ENCODE results near the gene ANAPC13. TPM values are rescaled to one million over a fixed set of nuclear protein-coding genes. Genes with fewer than 3 reads are reported as not detected.

ANAPC13 gene
- total RNA-seq, 1 experiment from 2014 or later, result 68.8 TPM

GRCh38 chr3:134430950-134431445 is 54.8 kb downstream of the ANAPC13 start:
- ATAC-seq (no peak), DNase-seq (ENCODE audit: low read depth, low spot score) (no peak)
- Histone ChIP-seq H3K4me3 (ENCODE audit: low read depth in 2 of 2, low read length in 2 of 2) (no peak overlapping the region), H3K27me3 (ENCODE audit: control insufficient read depth, insufficient read depth, low read length) (no peaks in the 10 kb centered on the region), H3K9me3 (ENCODE audit: control insufficient read depth, insufficient read depth, low read depth, low read length) (no peaks in the 10 kb centered on the region), H3K4me1 (ENCODE audit: control insufficient read depth, insufficient read depth, low read length) (peaks cover 9% of the 10 kb centered on the region), H3K27ac (ENCODE audit: low read length) (no peak overlapping the region), H3K36me3 (ENCODE audit: control insufficient read depth, insufficient read depth, low read length) (no peaks in the 10 kb centered on the region)
- TF ChIP-seq CTCF (IDR thresholded peaks at IDR 0.05), result no peak
- TF ChIP-seq SIN3A (IDR thresholded peaks at IDR 0.05; ENCODE audit: borderline replicate concordance, insufficient read depth, low read depth, low read length), result no peak
- TF ChIP-seq REST (IDR thresholded peaks at IDR 0.05; ENCODE audit: insufficient read depth in 1 of 2, low read depth in 2 of 2, low read length in 1 of 2), result no peak
- TF ChIP-seq POLR2AphosphoS5 (IDR thresholded peaks at IDR 0.05; ENCODE audit: low read depth, low read length), result no peak
- no peak for TF ChIP-seq TCF7L2 (IDR thresholded peaks at IDR 0.05; ENCODE audit: low read depth, low read length)
- intact Hi-C loops (cut with micrococcal nuclease; ENCODE audit: unreplicated experiment) (no loop called here), in situ Hi-C loops (cut with HindIII; ENCODE audit: low pct_unique_long_range_greater_than_20kb, low sequenced_read_pairs) (no loop called here)
- BruUV-seq (replicated peaks), result no TSS peak
- CTCF ChIA-PET, result no interaction called here
- POLR2A ChIA-PET, result no interaction called here

- intact Hi-C loops (cut with micrococcal nuclease; ENCODE audit: unreplicated experiment) (no loop called here), in situ Hi-C loops (cut with HindIII; ENCODE audit: low pct_unique_long_range_greater_than_20kb, low sequenced_read_pairs) (no loop called here)
- no peak overlapping the region for H3K27ac ChIP-seq (ENCODE audit: low read length)
- peaks cover 9% of the 10 kb centered on the region for H3K4me1 ChIP-seq (ENCODE audit: control insufficient read depth, insufficient read depth, low read length)
- H3K9me3 ChIP-seq (ENCODE audit: control insufficient read depth, insufficient read depth, low read depth, low read length), result no peaks in the 10 kb centered on the region
- POLR2A ChIA-PET, result no interaction called here
- DNase-seq (ENCODE audit: low read depth, low spot score) (no peak), ATAC-seq (no peak)
- no TSS peak for BruUV-seq (replicated peaks)
- H3K4me3 ChIP-seq (ENCODE audit: low read depth in 2 of 2, low read length in 2 of 2), result no peak overlapping the region
- CTCF ChIA-PET, result no interaction called here
- no peaks in the 10 kb centered on the region for H3K36me3 ChIP-seq (ENCODE audit: control insufficient read depth, insufficient read depth, low read length)
- H3K27me3 ChIP-seq (ENCODE audit: control insufficient read depth, insufficient read depth, low read length), result no peaks in the 10 kb centered on the region
- TF ChIP-seq SIN3A (IDR thresholded peaks at IDR 0.05; ENCODE audit: borderline replicate concordance, insufficient read depth, low read depth, low read length), result no peak
- TF ChIP-seq REST (IDR thresholded peaks at IDR 0.05; ENCODE audit: insufficient read depth in 1 of 2, low read depth in 2 of 2, low read length in 1 of 2), result no peak
- TF ChIP-seq TCF7L2 (IDR thresholded peaks at IDR 0.05; ENCODE audit: low read depth, low read length), result no peak
- no peak for TF ChIP-seq POLR2AphosphoS5 (IDR thresholded peaks at IDR 0.05; ENCODE audit: low read depth, low read length)
- no peak for TF ChIP-seq CTCF (IDR thresholded peaks at IDR 0.05)
These were observed 55.6 kb downstream of the ANAPC13 start for GRCh38 chr3:134430174-134430573.
